GM19193 (cell line): ENCODE data around the gene CTIF.

ENCODE experiments used
- POLR2A ChIP-seq: IDR thresholded peaks from 4 replicates; pipeline ENCODE4 v1.6.1; 2011; ENCODE audit not compliant: insufficient read depth, insufficient read length; ENCODE audit errors: extremely low read depth

Gene CTIF

DNA sequence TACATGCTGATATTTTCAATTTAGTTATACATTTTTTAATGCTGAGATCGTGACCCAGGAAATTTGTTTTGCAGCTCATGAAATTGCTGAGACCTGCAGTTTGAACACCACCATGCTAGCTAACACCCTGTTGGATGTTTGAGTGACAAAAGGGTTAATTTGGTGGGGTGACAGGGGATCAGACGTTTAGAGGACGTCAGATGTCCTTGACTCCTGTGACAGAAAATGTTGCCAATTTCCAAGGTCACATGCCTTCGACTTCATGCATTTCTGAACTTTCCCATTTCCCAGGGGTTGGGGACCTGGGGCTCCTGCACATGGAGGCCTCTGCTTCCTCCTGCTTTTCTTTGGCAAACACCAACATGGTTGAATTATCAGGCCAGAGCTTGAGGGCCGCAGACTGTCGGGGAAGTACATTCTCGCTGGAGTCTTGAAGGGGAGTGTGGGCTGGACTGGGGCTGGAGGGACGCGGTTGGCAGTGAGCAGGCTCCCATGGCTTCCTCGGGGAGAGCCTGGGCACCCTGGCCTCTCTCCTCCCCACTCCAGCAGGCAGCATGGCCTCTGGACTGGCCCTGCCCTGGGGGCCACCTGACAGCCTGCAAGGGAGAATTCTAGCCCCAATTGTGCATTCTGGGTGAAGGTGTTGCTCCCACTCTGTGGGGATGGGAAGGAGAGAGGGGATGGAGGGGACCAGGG, 73.1 kb downstream of the CTIF start:
- no peak for TF ChIP-seq POLR2A

DNA sequence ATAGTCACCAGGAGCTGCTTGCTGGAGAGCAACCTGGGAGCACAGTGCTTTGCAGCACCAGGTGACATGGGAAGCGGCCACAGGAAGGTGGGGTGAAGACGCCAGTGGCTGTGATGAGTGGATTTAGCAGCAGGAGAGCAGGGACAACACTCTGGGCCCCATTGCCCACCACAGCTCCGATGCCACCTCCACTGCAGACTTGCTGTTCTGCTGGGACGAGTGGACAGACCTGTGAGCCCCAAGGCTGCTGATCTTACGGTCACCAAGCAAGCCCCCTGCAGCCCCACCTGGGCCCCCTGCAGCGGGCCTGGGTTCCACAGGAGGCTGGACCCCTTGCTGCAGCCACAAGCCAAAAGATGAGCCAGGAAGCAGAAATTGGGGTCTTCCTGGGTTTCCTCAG, 73.7 kb downstream of the CTIF start:
- no peak for TF ChIP-seq POLR2A

DNA sequence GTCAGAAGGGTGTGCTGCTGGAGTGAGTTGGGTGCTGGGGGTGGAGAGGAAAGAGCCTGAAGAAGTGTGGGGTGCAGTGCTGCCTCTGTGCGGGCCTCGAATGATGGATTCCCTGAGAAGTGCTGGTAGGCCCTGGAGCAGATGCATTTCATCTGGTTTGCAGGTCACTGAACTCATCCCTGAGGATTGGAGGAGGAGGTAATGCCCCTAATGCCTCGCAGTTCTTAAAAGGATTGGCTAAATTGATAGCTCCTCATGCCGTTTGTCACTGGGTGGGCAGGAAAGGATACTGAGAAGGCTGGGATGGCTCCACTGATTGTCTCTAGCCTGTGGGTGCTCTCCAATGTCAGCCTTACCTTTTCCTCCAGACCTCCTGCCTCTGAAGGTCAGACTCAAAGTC, 74.1 kb downstream of the CTIF start:
- TF ChIP-seq POLR2A: no peak

DNA sequence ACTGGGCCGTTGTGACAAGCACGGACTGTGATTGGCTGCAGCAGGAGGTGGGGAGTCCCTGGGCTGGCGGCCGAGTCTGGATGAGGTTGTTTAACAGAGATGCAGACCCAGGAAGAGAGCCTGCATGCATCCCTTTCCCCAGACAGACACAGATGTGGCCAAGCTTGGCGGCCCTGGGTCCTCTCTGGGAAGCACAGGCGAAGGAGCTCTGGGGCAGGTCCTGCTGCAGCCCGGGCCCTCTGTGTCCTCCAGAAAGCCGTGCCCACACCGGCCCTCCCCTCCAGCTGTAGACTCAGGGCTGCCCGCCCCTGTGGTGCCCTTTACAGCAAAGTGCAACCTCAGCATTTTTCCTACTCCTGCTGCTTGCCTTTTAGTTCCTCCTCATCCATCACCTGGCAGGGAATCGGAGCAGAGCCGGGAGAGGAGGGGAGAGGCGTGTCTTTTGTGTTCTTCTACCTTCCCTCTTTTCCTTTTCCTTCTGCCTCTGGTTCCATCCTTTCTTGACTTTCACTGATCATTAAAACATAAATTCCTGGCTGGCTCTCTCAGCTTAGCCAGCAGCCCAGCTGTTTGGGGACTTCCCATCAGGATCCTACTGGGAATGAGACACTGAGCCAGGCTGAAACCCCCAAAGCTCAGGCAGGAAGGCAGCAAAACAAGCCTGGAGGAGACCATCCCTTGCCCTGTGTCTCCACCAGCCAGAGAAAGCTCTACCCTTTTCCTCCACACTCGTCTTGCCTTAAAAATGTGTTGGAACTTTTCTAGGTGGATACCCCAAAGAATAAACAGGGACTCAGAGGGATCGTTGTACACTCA, 75.0 kb downstream of the CTIF start:
- TF ChIP-seq POLR2A: no peak

DNA sequence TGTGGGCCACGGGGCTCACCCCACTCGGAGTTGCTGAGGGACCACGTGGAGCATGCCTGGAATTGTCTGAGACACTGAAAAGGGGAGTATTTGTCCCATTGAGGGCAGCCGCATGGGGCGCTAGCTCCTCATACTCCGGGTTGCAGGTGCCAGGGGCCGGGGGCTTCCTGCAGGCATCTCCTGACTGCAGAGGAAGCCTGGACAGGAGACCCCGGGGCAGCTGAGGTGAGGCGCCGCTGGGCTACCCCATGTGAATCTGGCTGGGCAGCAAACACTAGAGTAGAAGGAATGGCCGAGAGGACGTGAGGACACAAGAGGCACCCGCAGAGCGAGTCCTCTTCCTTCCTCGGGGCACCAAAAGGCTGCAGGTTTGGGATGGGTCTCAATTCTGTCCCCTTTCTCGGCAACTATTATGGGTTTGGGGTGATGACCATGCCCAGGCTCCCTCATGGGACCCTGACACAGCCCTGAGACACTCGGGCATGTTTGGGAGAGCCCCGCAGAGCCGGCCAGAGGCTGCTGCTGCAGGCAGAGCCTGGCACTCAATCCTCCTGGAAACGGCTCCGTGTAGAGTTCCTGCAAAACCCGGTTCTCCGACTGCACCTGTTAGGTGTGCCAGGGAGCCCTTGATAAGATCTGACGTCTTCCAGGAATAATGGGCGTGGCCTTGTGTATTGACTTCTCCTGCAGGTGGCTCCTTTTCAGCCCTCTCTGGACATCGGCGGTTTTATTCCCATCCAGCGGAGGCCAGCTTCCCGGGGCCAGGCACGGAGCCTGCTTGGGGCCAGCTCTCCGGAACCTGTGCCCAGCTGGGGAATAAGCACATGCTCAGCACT, 77.0 kb downstream of the CTIF start:
- TF ChIP-seq POLR2A: no peak

DNA sequence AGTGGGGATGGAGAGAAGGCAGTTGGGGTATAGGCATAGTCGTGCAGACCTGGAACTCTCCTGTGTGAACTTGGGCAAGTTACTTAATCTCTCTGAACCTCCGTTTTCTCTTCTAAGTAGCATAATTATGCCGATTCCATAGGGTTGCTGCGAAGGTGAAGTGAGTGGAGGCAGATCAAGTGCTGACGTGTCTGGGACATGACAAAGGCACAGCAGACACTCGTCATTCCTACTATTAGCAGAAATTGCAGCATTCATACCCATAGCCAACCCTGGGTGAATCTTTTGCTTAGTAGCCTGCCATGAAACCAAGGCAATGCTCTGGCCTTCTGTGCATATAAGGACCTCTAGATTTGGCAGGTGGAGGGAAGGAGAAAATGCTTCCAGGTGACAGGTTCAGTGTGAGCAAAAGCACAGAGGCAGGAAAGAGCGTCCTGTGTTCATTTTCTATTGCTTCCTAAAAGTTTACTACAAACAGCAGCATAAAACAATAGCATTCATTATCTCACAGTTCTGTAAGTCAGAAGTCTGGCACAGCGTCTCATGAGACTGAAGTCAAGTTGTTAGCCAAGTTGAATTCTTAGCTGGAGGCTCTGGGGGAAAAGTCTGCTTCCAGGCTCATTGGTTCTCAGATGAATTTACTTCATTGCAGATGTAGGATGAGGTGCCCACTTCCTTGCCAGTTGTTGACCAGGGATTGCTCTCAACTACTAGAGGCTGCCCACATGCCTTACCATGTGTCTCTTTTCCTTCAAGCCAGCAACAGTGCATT, 77.8 kb downstream of the CTIF start:
- no peak for TF ChIP-seq POLR2A

DNA sequence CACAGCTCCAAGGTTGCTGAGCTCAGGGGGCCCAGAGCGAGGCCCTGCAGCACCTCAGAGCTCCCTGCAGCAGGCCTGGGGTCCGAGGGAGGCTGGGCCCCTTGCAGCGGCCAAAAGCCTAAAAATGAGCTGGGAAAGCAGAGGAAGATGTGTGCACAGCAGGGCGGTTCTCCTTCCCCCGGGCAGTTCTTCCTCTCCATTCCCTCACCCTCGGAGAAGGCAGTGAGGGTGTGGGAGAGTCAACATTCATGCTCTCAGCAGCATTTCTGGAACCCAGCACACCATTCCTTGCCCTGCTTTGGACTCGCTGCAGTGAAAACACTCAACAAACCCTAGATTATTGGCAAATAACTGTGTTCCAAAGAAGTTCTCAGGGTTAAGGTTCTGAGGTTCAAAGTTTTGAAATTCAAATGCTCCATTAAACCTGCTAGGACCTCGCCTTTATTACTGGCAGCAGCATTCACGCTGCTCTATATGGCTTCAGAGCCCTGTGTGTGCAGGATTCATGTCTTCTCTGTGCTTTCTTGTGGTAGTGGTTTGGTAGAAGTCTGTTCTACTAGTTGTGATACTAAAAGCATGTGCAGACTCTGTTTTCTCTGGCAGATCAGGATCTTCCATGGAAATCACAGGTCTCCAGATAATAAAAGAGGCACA, 79.1 kb downstream of the CTIF start:
- no peak for TF ChIP-seq POLR2A

DNA sequence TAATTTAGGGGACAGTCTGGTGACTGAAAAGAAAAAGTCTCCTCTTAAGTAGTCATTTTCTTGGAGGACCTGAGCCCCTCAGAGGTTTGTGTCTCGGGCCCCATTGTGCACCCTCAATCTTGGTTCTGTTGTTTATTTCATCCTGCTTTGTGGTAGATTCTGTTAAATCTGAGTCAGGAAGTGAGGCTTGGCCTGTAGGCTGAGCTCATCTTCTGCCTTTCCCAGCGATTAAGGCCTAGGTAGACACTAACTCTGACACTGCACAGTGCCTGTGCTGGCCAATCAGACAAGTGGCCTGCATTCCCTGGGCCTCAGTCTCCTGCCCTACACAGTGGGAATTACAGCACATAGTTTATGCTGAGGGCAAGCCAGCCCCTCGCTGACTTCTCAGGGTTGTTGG, 80.2 kb downstream of the CTIF start:
- TF ChIP-seq POLR2A: no peak

DNA sequence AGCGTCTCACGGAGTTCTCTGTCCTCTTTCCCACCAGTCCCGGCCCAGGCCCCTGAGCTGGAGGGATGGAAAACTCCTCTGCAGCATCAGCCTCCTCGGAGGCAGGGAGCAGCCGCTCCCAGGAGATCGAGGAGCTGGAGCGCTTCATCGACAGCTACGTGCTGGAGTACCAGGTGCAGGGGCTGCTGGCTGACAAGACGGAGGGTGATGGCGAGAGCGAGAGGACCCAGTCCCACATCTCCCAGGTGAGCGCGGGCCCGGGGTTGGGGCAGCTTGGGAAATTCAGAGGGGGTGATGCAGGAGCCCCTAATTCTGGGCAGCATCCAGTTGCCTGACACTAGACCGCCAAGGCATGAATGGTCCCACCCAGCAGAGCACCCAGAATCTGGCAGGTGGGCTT, 80.7 kb downstream of the CTIF start:
- no peak for TF ChIP-seq POLR2A

DNA sequence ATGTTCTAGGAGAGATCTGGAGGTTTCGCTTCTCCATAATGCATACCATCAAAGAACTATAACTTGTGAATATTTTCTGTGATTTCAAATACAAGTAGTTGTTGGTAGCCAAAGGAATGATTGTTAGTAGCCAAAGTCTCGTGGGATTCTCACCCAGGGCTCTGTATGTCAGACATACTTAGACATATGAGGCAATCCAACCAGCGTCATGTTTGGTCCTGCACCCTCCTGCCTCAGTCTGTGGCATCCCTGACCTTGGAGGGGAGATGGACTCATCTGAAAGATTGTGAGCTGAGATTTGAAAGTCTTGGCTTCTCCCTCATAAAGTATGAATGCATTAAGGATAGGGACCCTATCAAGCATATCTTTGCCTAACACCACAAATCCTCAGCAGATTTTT, 81.2 kb downstream of the CTIF start:
- no peak for TF ChIP-seq POLR2A

DNA sequence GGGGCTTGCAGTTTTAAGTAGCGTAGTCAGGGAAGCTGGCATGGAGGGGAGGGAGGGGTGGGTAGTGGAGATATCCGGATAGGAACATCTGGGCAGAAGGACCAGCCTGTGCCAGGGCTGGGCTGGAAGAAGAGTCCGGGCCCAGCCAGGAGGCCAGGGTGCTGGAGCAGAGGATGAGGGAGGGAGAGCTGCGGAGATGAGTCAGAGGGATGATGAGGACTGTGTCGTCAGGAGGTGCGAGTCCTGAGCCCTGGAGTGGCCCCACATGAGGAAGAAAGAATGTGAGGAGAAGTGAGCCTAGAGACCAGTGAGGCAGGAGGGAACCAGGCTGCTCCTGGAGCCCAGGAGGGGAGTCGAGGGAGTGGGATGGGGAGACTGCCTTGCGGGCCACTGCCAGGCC, 82.4 kb downstream of the CTIF start:
- no peak for TF ChIP-seq POLR2A

DNA sequence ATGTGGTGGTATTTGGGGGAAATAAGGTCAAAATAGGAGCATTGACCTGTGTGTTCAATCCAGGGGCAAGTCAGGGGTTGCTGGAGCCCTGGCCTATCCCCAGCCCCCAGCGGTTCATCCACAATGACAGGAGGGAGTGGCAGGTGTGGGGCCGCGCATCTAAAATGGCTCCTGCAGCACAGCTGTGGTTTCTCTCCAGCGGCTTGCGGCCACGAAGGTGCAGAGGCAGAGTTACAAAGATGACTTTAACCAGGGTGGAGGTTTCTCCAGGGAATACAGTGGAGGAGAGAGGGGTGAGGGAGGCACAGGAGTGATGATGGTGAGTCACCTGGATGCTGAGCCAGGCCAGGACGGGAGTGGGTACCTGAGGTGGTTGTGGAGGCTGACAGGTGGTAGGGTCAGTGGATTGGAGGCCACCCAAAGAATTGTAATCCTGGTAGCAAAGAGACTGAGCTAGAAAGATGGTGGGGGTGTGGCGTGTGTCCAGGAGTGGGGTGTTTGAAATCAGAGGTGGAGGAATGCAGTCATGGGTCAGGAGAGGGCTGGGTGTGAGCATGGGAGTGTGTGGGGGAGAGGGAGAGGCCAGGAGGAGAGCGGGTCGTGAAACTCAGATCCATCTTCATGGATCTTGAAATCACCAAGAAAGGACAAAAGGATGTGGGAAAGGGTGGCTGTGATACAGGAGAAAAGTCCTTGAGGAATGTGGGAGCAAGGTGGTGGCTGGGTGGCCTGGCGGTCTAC, 83.2 kb downstream of the CTIF start:
- TF ChIP-seq POLR2A: no peak

DNA sequence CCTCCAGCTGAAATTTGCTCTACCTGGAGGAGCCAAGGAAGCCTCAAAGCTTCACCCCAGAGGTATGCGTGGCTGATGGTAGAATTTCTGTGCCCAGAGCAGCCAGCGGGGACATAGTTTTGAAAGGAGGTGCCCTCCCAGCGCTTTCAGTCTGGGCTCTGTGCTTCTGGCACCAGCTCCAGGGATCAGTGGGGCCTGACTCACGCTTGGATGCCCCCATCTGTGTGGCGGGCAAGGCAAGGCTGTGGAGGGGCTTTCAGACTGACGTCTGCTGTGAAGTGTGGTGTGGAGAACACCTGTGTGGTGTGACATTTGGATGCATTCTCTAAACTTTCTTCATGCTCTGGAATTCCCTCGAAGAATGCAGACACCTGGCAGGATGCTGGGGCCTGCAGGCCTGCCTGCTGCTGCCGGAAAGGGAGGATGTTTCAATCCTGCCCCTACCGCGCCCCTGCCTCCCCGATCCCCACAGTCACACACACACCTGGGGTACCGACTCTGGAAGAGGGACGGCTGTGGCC, 84.1 kb downstream of the CTIF start:
- TF ChIP-seq POLR2A: no peak
